Suprapubic skin (tissue), 4 donors: ENCODE data around the gene SURF4. TPM values are rescaled to one million over a fixed set of nuclear protein-coding genes. Genes with fewer than 3 reads are reported as not detected.
A peak's percentile ranks its signal among the peaks of the same experiment; 100 is the strongest.

ENCODE experiments used
- DNase-seq, 2 donors: peaks; one replicate each; pipeline ENCODE4 v3.0.0-alpha.2; 2019; ENCODE audit warnings: low spot score in 2 of 2
- H3K27ac ChIP-seq: fragments of 200-600 bp; sonication (generic); one replicate; pipeline ENCODE4 v1.5.1; 2019
- H3K27me3 ChIP-seq: fragments of 200-600 bp; sonication (generic); one replicate; pipeline ENCODE4 v1.5.1; 2019
- H3K36me3 ChIP-seq: fragments of 200-600 bp; sonication (generic); one replicate; pipeline ENCODE4 v1.5.1; 2019
- H3K4me1 ChIP-seq: fragments of 200-600 bp; sonication (generic); one replicate; pipeline ENCODE4 v1.5.1; 2019
- H3K4me3 ChIP-seq: fragments of 200-600 bp; sonication (generic); one replicate; pipeline ENCODE4 v1.5.1; 2019; ENCODE audit warnings: mild to moderate bottlenecking
- H3K9me3 ChIP-seq: fragments of 200-600 bp; sonication (generic); one replicate; pipeline ENCODE4 v1.5.1; 2019
- EP300 ChIP-seq: sonication (generic); formaldehyde crosslinking; IDR thresholded peaks from one replicate; pipeline ENCODE4 v1.6.1; 2017; ENCODE audit warnings: antibody characterized with exemption
- POLR2A ChIP-seq, 2 donors: fragments of 450-650 bp; IDR thresholded peaks; one replicate each; pipeline ENCODE4 v1.6.1; 2017; ENCODE audit warnings: antibody characterized with exemption in 2 of 2, mild to moderate bottlenecking in 2 of 2, moderate library complexity in 2 of 2
- POLR2AphosphoS5 ChIP-seq, 3 donors: sonication (generic); formaldehyde crosslinking; IDR thresholded peaks; one replicate each; pipeline ENCODE4 v1.6.1; 2017; ENCODE audit warnings: antibody characterized with exemption in 3 of 3
- WGBS: methylation state at CpG from one replicate; pipeline ENCODE4 v1.1.5; 2018; 5-methylcytosine and 5-hydroxymethylcytosine counted together
- total RNA-seq, 4 donors: library from RNA; depleted of rRNA; stranded (reverse); fragments of >200 nt; gene quantifications; one replicate each; pipeline ENCODE4 v1.1.0, GENCODE V29; 2016
- TF ChIP-seq, protein P1 (sequence below), 2 donors: fragments of 200-600 bp in 1 of 2; fragments of 450-650 bp in 1 of 2; sonication (generic) in 1 of 2; IDR thresholded peaks; one replicate each; pipeline ENCODE4 v1.5.1; 2016 to 2019; ENCODE audit warnings: antibody characterized with exemption in 2 of 2, mild to moderate bottlenecking in 1 of 2, moderate library complexity in 1 of 2

SURF4 gene
- 100 to 1,000 TPM in 3 of 4 donors, 10 to 100 TPM in 1; 71.7 to 136 (median 118) TPM for total RNA-seq

DNA sequence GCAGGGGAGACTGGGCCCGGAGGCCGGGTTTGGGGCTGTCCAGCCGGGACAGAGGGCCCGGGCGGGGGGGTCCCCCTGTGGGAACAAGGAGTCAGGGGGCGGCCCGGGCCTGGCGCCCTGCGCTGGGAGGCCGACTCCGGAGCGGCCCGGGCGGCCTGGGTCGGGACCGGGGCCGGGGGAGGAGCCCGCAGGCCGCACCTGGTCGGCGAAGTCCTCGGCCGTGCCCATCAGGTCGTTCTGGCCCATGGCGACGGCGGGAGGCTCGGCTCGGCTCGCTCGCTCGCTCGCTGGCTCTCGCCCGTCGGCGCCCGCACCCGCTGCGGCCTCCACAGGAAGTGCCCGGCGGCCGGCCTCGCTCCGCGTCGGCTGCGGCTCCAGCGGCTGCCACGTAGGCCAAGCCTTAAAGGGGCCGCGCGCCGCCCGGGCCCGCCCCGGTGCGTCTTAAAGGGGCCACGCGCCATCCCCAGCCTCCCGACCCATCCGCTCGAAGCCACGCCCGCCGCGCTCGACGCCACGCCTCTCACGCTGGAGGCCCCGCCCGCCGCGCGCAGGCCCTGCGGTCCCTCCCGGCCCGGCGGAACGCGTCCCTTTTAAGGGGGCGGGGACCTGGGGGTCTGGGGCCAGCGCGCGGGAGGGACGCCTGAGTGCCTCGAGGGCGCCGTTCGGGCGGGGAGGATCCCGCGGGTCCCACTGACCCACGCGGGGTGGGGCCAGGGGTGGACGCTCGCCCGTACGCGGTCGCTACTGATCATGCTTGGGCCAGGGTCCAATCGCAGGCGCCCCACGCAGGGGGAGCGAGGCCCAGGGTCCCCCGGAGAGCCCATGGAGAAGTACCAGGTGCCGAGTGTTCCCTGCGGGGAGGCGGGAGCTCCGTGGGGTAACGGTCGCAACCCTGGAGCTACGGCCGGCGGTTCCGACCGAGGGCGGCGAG, at the start of gene SURF4, which contains the start of gene STKLD1:
Gene SURF4 (minus strand): TSS at position 337 of the 931 bp plus-strand sequence. CDS start 91 bp downstream, at position 246.
Gene STKLD1 (plus strand): TSS at position 643 of the 931 bp plus-strand sequence. CDS start 108 bp downstream, at position 751.
- Histone ChIP-seq H3K4me1 (peaks cover 62% of the 10 kb centered on the region), H3K4me3 (peak within 1 kb of the TSS; percentile 87), H3K27ac (peak within 1 kb of the TSS; percentile 97), H3K36me3 (no peaks in the 10 kb centered on the region), H3K9me3 (no peaks in the 10 kb centered on the region), H3K27me3 (no peaks in the 10 kb centered on the region)
- 20% methylated on average over 1 of the region's 120 CpGs for WGBS
- TF ChIP-seq POLR2AphosphoS5 (IDR thresholded peaks at IDR 0.05) (peak in 2 of 3 donors; percentile 25 to 33), POLR2A (IDR thresholded peaks at IDR 0.05) (peak; percentile 49 to 90), EP300 (no peak)
- TF ChIP-seq, protein P1, sequence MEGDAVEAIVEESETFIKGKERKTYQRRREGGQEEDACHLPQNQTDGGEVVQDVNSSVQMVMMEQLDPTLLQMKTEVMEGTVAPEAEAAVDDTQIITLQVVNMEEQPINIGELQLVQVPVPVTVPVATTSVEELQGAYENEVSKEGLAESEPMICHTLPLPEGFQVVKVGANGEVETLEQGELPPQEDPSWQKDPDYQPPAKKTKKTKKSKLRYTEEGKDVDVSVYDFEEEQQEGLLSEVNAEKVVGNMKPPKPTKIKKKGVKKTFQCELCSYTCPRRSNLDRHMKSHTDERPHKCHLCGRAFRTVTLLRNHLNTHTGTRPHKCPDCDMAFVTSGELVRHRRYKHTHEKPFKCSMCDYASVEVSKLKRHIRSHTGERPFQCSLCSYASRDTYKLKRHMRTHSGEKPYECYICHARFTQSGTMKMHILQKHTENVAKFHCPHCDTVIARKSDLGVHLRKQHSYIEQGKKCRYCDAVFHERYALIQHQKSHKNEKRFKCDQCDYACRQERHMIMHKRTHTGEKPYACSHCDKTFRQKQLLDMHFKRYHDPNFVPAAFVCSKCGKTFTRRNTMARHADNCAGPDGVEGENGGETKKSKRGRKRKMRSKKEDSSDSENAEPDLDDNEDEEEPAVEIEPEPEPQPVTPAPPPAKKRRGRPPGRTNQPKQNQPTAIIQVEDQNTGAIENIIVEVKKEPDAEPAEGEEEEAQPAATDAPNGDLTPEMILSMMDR (IDR thresholded peaks at IDR 0.05), result no peak
- peak; percentile 96 for DNase-seq

DNA sequence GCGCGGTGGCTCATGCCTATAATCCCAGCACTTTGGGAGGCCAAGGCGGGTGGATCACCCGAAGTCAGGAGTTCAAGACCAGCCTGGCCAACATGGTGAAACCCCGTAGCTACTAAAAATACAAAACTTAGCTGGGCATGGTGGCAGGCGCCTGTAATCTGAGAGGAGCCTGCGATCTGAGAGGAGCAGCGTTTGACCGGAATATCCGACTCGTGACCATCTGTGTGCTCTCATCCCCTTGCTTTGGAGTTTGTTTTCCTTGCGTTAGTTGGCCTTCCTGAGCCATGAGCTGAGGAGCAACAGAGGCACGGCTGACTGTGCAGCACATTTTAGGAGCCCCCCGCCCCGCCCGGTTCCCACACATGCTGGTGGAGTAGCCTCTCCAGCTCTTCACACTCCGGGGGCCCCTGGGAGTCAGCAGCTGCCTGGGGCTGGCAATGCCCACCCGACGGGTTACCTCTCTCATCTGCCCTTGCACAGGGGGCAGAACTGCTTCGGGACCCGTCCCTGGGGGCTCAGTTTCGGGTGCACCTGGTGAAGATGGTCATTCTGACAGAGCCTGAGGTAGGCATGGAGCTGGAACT, 49.3 kb upstream of the SURF4 start:
- Histone ChIP-seq H3K27ac (no peak overlapping the region), H3K9me3 (no peaks in the 10 kb centered on the region), H3K4me1 (peaks cover 17% of the 10 kb centered on the region), H3K36me3 (no peaks in the 10 kb centered on the region), H3K4me3 (no peak overlapping the region), H3K27me3 (peaks cover 21% of the 10 kb centered on the region)
- TF ChIP-seq, protein P1 (IDR thresholded peaks at IDR 0.05), result no peak
- no peak for TF ChIP-seq POLR2AphosphoS5 (IDR thresholded peaks at IDR 0.05)
- no peak for TF ChIP-seq EP300
- no peak for TF ChIP-seq POLR2A (IDR thresholded peaks at IDR 0.05)
- DNase-seq, result no peak
- 92% methylated on average over 11 of the region's 22 CpGs for WGBS

- H3K36me3 ChIP-seq, result no peaks in the 10 kb centered on the region
- no peak overlapping the region for H3K27ac ChIP-seq
- 91% methylated on average over 9 of the region's 12 CpGs for WGBS
- H3K27me3 ChIP-seq, result peaks cover 18% of the 10 kb centered on the region
- H3K4me3 ChIP-seq, result no peak overlapping the region
- TF ChIP-seq POLR2AphosphoS5 (IDR thresholded peaks at IDR 0.05) (no peak), POLR2A (IDR thresholded peaks at IDR 0.05) (no peak), EP300 (no peak)
- TF ChIP-seq, protein P1 (IDR thresholded peaks at IDR 0.05), result no peak
- H3K4me1 ChIP-seq, result peaks cover 13% of the 10 kb centered on the region
- no peak for DNase-seq
- no peaks in the 10 kb centered on the region for H3K9me3 ChIP-seq
These were observed 48.3 kb upstream of the SURF4 start for GRCh38 chr9:133424187-133424586.

- Histone ChIP-seq H3K27ac (no peak overlapping the region), H3K36me3 (no peaks in the 10 kb centered on the region), H3K9me3 (no peaks in the 10 kb centered on the region), H3K4me1 (peaks cover 12% of the 10 kb centered on the region), H3K27me3 (peaks cover 9% of the 10 kb centered on the region), H3K4me3 (no peak overlapping the region)
- DNase-seq, result no peak
- 97% methylated on average over 3 of the region's 3 CpGs for WGBS
- TF ChIP-seq POLR2AphosphoS5 (IDR thresholded peaks at IDR 0.05), result no peak
These were observed 47.4 kb upstream of the SURF4 start for GRCh38 chr9:133423216-133423615.

DNA sequence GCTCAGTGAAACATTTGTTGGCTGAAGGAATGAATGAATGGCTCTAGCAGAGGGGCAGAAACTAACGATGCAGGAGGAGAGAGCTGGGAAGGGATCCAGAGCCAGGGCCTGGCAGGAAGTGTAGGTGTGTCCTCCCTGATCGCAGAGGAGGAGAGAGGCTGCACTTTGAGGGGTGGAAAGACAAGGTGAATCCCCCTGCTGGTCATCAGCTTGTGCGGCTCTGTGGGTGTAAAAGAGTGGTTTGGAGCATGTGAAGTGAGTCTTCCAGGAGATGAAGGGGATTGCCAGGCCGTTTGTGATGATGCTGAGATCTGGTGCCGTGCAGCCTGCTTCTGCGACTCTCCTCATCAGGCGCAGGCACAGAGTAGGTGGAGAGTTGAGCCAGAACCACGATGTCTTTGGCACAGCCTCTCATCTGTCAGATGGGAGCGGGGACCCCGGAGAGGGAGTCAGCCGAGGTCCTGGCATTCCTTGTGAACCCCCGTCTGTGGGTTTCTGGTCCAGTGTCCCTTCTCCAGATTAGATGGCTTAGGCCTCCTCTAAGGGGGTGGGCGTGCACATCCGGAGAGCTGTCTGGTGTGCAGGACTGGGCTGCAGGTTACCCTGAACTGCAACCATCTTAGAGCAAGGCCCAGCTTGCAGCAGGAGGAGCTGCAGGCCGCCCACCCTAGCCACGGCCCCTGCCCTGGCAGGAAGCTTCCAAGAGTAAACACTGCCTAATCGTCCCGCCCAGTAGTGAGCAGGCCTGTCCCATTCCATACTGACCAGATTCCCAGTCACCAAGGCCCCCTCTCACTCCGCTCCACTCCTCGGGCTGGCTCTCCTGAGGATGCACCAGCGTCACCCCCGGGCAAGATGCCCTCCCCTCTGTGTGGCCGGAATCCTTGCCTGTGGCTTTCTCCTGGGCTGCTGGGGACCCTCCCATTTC, 46.0 kb upstream of the SURF4 start, which contains the start of gene ADAMTS13:
Gene ADAMTS13 (plus strand): TSS at position 753 of the 928 bp plus-strand sequence. CDS start 77 bp downstream, at position 830.
- Histone ChIP-seq H3K27ac (no peak within 1 kb of the TSS), H3K9me3 (no peaks in the 10 kb centered on the region), H3K4me1 (peaks cover 15% of the 10 kb centered on the region), H3K4me3 (no peak within 1 kb of the TSS), H3K27me3 (no peaks in the 10 kb centered on the region), H3K36me3 (no peaks in the 10 kb centered on the region)
- TF ChIP-seq, protein P1 (IDR thresholded peaks at IDR 0.05), result no peak
- no peak for TF ChIP-seq POLR2A (IDR thresholded peaks at IDR 0.05)
- no peak for TF ChIP-seq EP300
- no peak for TF ChIP-seq POLR2AphosphoS5 (IDR thresholded peaks at IDR 0.05)
- 32% methylated on average over 10 of the region's 23 CpGs for whole genome bisulfite sequencing
- no peak for DNase-seq
